SH-SY5Y (cell line): Measurements from ENCODE around the gene PLPP4.

Experiments used
- GATA2 ChIP-seq: IDR thresholded peaks from 2 replicates; pipeline ENCODE4 v1.6.1; 2011; ENCODE audit warnings: mild to moderate bottlenecking, low read depth, low read length
- GATA3 ChIP-seq: IDR thresholded peaks from 2 replicates; pipeline ENCODE4 v1.6.1; 2011; ENCODE audit warnings: low read depth, mild to moderate bottlenecking, low read length, moderate library complexity

DNA sequence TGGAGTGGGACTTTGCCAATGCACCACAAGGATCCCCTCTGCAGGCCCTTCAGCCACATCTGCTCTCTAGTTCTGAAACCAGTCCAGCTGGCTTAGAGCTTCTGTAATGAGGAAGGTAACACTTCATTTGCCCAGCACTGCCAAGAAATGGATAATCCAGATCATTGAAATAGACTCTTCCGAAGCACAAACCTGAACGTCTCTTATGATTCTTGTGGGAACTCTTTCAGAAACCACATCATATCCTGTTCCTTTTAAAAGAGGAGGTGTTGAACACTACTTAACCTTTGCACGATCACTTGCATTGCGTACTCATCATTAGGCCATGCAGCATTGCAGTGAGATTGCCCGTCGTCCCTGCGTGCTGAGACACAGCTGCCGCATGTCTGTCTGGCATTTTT lies 25.8 kb upstream of the PLPP4 start:
- TF ChIP-seq GATA2 (no peak), GATA3 (no peak)
